Loucy (cell line): Measurements from ENCODE around the gene TBL1XR1.

Source experiments
- CTCF ChIP-seq: fragments of 200-600 bp; sonication (generic); conservative IDR thresholded peaks from 2 replicates; pipeline ENCODE4 v1.5.1; 2014; ENCODE audit warnings: mild to moderate bottlenecking, antibody characterized with exemption, low read length
- EZH2phosphoT487 ChIP-seq: fragments of 200-600 bp; IDR thresholded peaks from 2 replicates; pipeline ENCODE4 v1.6.1; 2018; ENCODE audit warnings: antibody characterized with exemption, mild to moderate bottlenecking, moderate library complexity, borderline replicate concordance

- no peak for TF ChIP-seq CTCF
- no peak for TF ChIP-seq EZH2phosphoT487
Observed at GRCh38 chr3:177035676-177036075, 161.6 kb downstream of the TBL1XR1 start.
